ENCODE measurements around the gene APLNR.

Gene APLNR

DNA sequence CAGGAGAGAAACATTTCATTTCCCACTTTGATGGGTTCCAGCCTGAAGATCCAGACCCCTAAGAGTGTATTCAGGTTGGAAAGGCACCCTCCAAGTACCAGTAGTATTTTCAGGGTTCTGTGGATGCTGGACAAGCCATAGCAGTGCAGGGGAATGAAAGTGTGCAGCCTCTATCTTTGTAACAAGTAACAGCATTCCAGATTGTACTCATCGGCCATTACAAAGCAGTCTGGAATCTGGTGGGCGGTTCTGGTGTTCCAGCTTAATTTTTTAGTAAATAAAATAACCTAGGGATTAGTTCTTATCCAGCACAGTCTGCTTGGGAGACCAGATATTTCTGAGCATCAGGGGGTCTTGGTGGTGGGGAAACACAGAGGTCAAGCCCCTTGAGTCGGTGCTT is 22.6 kb downstream of the APLNR start:
- DNase-seq = no peak

DNA sequence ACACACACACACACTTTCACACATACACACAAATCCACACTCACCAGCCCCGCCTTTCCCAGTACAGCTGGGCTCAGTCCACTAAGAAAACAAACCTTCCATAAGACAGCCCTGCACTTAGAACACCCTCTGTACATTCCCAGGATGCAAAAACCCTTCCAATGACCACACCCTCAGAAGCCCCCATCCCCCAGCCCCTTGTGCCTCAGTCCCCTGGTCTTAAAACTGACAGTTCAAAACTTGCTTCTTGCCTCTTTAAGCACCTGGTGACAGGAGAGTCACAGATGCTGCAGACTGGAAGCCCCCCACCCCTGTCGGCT is 23.0 kb downstream of the APLNR start:
- peak; percentile 32 for DNase-seq

GRCh38 chr11:57213342-57214097 is 23.5 kb downstream of the APLNR start:
- DNase-seq = peak; percentile 55

DNA sequence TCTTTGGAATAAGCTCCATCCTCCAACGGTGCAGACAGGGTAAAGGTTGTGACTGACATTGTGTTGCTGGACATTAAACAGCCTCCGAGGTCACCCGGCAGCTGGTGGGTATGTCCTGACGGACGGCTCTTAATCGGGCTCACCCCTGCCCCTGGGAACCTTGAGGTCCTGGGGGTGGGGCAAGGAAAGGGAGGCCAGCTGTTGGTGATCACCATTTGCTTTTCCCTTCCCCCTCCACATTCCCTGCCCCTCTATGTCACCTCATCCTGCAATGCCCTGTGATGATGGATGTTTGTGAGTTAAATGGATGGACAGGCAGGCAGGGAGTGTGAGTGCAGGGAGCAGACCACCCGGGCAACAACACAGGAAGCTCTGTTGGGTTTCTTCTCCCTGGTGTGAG is 26.3 kb downstream of the APLNR start:
- no peak for DNase-seq

DNA sequence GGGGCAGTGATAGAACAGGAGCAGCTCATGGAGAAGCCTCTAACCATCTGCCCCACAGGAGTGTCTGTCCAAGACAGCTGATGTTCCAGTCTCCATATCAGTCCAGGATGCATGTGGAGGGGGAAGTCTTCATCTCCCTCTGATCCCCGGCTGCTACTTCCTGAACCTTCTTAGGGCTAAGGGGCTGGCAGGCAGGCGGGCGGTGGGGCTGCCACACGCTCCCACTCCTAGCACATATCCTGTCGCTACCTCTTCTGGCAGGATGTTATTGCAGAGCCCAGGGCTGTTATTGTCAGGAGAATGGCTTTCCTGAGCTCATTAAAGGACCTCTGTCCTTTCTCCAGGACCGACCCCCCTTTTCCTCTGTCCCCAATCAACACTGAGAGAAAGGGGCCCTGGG is 29.9 kb downstream of the APLNR start:
- DNase-seq = no peak

GRCh38 chr11:57205041-57205641 is 31.9 kb downstream of the APLNR start:
- no peak for DNase-seq

DNA sequence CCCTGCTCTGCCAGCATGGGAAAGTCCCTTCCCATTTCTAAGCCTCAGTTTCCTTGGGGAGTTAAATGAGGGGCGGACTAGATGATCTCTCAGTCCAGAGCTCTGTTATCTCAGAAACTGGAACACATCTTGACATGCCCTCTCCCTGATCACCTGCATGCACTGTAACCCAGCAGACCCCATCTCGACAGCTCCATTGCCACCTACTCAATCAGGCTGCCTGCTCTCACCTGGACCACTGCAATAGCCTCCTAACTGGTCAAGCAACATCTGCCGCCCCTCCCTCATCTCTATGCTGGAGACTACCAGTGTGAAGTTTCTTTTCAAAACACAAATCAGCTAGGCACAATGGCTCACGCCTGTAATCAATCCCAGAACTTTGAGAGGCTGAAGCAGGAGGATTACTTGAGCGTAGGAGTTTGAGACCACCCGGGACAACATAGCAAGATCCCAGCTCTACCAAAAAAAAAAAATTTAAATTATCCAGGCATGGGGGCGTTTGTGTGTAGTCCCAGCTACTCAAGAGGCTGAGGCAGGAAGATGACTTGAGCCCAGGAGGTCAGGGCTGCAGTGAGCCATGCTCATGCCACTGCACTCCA is 33.1 kb downstream of the APLNR start:
- no peak for DNase-seq

DNA sequence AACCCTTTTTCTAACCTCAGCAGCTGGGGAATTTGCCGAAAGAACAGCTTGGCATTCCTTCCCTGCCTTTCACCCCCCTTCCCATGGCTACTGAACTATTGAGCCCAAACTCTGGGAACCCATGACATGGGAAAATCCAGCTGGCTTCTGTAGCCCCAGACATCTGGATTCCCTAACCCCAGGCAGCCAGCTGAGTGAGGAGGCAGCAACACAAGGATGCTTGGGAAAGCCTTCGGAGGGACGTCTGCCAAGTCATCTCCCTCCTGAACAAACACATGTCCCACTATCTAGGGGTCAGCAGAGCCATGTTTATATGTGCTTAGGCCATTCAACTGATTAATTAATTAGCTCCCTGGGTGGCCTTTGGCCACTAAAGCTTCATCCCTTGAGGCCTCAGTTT is 33.7 kb downstream of the APLNR start:
- DNase-seq = peak; percentile 73

DNA sequence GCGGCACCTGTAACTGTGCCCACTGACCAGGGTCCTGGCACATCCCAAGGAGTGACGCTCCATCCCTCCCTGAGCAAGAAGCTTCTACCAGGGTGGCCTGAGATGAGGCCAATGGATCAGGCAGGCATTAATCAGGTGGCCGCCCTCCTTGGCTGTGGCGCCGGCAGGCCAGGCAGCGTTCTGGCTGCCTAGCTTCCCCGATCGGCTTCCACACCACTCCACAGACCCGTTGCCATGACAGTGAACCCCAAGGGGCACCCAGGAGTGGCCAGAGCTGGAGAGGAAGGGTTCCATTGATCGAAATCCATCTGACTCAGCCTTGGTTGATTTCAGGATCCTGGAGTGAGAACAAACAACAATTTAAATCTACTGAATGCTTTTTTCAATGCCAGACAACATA is 34.8 kb downstream of the APLNR start:
- no peak for DNase-seq

- DNase-seq = peak; percentile 51
Measured at GRCh38 chr11:57200917-57201316, 36.1 kb downstream of the APLNR start.

GRCh38 chr11:57199330-57199729 is 37.7 kb downstream of the APLNR start:
- no peak for DNase-seq

- no peak for DNase-seq
Measured at GRCh38 chr11:57197762-57198161, 39.3 kb downstream of the APLNR start.

- no peak for DNase-seq
Measured at GRCh38 chr11:57196596-57196995, 40.5 kb downstream of the APLNR start.

DNA sequence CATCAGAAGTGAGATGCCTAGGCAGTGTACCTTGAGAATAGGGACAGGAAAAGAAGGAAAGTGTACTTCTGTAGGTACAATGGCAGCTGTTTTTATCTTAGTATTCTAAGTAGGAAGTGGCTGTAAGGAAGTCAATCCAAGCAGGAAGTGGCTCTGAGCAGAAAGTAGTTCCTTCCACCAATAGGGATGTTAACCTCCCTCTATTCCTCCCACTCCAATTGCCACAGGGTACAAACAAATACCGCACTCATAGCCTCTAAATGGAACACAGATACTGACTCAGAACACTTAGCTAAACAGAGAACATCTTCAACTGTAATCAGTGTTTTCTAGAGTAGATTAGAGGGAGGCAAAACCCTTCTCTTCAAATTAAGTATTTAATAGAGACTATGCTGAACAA is 44.7 kb downstream of the APLNR start:
- no peak for DNase-seq

DNA sequence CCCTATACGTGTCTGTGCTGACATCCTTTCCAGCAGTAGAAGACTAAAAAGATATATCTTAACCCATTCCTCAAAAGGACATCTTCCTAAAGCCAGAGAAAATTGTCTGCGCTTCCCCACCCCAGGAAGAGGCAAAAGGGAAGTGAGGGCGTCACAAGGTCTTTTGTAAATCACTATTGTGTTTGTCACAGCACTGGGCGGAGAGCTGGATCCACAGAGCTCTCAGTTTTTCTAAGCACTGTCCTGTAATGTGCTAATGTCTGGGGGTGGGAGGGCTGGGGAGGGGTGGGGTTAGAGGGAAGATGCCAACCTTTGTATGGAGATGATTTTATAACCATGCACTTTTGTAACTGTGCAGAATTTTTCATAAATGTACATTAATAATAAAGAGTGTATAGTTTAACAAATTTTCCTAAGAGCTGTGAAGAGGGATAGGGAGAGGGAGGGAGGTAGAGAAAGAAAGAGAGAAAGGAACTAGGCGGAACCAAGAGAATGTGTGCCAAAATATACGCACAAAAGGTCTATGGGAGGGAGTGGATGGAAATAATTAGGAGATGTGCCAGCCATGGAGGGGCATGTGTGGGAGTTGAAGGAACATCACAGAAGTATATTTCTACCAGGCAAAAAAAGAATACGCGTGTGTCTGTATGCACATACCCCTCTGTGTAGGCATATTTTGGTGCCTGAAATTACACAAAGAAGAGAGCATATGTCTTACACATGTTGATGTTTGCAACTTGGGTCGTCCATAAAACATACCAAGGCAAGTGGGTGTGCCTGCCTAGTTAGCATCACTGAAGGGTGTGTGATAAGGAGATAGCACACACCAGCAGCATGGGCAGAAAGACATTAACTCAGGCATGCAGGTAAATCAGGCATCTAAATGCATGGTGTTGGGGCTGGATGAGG is 45.5 kb downstream of the APLNR start:
- no peak for DNase-seq

GRCh38 chr11:57190548-57190947 is 46.5 kb downstream of the APLNR start:
- no peak for DNase-seq
